GM18502 (cell line): ENCODE data around the gene OAF.
"Not testable (repeated sequence)": the region's sequence is repeated elsewhere in the genome, so short reads cannot be mapped to it uniquely, and the experiment has no call there.

ENCODE experiments used
- ATAC-seq: cut with Tn5 transposase; IDR thresholded peaks from one replicate; pipeline ENCODE4 v1.9.1; 2021; ENCODE audit warnings: mild to moderate bottlenecking; ENCODE audit not compliant: unreplicated experiment, poor library complexity

The OAF gene

DNA sequence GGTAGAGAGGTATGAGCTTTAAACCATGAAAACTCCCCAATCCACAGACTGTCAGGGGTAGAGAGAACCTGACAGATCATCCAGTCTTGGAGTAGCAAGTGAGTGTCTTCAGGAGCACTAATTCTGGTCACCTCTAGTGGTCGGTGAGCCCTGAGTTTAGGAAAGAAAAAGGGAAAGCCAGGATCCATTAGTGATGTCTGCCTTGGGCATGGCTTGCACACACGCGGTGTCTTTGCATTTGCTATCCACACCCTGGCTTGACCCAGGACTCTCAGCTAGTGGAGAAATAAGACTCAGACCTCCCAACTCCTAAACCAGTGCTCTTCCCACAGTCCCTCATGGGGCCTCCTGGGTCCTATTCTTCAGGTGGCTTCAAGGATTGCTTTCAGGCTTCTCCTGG lies 48.4 kb downstream of the OAF start:
- no peak for ATAC-seq

DNA sequence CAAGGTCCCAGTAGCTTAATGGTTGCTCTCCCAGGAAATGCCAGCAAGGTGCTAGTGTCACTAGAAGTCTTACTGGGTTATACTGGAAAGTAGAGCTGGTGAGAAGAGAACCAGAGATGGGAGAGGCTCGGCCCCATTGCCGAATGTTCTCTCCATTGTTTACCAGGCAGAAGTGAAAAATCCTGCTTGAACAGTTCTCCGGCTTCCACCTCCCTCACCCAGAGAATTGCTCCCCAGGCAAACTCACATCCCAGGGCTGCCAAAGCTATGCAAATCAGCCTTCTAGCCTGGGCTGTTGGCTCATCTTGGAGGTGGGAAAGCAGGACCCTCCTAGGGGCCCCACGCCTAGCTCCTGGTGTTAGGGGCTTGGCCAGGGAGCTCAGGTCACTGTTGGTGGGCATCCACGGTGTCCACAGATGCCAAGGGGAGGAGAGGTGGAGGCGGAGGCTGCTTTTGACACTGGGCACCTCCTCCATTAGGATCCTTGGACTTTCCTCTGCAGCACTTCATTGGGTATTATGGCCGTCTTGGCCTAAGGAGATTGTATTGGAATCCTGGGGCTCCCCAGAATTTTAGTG lies 49.2 kb downstream of the OAF start:
- no peak for ATAC-seq

- ATAC-seq, result no peak
These were observed 49.8 kb downstream of the OAF start for GRCh38 chr11:120260616-120261015.

DNA sequence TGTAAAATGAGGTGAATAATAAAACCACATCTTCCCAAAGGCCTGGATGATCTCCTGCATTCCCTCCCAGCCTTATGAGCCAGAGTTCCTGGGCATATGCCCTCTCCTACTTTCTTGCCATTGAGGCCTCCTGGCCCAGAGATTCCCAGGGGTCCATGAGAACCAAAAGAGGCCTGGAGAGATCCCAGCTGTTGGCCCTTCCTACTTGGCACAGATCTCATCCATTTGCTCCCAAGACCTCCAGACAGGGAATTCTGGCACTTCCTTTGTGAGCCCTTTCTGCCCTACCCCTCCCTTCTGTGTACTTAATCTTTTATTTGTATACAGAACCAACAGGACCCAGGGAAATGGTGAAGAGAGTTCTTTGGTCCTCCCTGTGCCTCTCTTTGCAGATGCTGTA lies 50.5 kb downstream of the OAF start:
- ATAC-seq, result no peak

- ATAC-seq, result no peak
These were observed 51.1 kb downstream of the OAF start for GRCh38 chr11:120261931-120262330.

DNA sequence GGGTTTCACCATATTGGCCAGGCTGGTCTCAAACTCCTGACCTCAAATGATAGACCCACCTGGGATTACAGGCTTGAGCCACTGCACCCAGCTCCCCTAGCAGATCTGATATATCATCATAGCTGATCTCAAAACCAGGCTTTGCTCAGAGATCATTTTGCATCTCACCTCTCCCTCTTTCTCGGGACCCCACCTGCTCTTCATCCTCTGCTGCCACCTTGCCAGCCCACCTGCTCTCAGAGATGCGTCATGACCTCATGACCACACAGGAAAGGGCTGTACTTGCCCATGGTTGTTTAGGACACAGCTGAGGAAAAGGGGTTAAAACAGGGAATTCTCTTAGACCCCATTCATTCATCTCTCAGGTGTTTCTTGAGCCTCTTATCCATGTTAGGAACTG lies 56.5 kb downstream of the OAF start:
- no peak for ATAC-seq

- ATAC-seq, result no peak
These were observed 57.9 kb downstream of the OAF start for GRCh38 chr11:120268686-120269085.

DNA sequence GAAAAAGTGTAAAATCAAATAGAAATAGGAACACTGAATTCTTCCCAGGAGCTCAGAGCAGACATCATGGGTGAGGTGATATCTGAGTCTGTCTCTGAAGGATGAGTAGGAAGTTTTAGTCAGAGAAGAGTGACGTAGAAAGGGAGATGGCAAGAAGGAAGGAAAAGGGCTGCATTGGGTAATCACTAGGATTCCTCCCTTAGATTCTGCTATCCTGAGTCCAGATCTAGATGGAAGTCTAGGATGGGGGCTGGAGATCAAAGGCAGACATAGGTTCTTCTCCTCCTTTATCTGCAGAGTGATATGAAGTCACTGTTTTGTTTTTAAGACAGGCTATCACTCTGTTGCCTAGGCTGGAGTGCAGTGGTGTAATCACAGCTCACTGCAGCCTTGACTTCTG lies 59.6 kb downstream of the OAF start:
- ATAC-seq, result no peak

DNA sequence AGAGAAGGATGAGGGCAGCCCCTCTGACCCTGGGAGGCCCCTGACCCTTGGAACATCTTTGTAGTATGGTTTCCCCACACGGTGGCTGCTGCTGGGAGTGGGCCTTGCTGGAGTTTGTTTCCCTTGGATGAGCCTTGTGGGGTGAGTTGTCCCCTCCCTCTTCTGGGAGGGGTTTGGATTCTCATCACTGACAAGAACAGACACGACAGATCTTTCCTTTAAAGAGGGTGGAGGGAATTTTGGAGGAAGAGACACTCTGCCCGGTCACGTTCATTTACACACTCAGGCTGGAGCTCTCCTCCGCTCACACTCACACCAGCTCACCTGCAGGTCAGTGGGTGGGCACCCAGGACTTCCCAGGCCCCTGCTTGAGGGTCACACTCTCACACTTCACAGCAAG lies 60.8 kb downstream of the OAF start:
- ATAC-seq, result no peak

DNA sequence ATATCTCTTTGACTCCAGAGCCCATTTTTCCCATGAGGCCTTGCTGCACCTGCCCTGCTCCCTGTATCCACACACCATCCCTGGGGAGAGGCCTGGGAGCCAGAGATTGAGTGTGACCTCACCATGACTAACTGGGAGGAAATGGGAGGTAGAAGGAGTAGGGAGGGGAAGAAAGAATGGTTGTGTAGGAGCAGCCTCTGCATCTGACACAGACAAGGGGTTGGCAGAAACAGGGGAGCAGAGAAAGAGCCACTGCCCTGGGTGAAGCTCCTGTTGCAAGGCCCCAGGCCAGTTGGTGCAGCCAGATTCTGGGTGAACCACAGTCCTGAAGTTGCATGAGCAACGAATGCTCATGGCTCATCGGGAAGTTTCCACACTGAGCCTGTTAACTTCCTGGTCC lies 61.5 kb downstream of the OAF start:
- ATAC-seq, result no peak

DNA sequence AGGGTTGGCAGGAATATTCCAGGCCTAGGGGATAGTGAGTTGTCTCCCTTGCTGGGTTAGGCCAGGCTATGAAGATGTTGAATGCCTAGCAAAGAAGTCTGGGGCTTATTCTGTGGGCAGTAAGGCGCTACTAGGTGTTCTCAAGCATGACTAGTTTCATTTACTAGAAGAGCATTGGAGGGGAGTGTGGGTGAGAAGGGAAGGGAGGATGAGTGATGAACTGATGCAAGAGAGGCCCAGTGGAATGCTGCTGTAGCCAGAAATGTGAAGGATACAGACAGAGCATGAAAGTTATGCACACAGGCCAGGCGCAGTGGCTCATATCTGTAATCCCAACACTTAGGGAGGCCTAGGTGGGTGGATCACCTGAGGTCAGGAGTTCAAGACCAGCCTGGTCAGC lies 62.6 kb downstream of the OAF start:
- no peak for ATAC-seq

DNA sequence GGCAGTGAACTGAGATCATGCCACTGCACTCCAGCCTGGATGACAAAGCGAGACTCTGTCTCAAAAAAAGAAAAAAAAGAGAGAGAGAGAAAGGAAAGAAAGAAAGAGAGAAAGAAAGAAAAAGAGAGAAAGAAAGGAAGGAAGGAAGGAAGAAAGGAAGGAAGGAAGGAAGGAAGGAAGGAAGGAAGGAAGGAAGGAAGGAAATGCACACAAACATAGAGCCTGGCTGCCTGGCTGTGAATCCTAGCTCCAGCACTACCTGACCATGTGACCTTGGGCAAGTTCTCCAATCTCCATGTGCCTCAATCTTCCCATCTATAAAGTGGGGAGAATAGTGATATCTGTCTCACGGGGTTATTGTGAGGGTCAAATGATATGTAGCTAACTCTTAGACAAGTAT lies 63.1 kb downstream of the OAF start:
- not testable (repeated sequence) for ATAC-seq

GRCh38 chr11:120279502-120279901 lies 68.7 kb downstream of the OAF start:
- no peak for ATAC-seq
